KMS-11 (cell line): ENCODE data around the gene SNAI1.

Experiments
- H2AFZ ChIP-seq: fragments of 200-600 bp; sonication (generic); 2 replicates; pipeline ENCODE4 v1.6.1; 2016; ENCODE audit warnings: antibody characterized with exemption, mixed run types, low read depth
- H3K27ac ChIP-seq: fragments of 200-600 bp; sonication (generic); 2 replicates; pipeline ENCODE4 v1.6.1; 2016; ENCODE audit warnings: mild to moderate bottlenecking, mixed run types
- H3K27me3 ChIP-seq: fragments of 200-600 bp; sonication (generic); 2 replicates; pipeline ENCODE4 v1.6.1; 2017; ENCODE audit warnings: mild to moderate bottlenecking, low read depth, mixed run types, moderate library complexity; ENCODE audit not compliant: insufficient read depth
- H3K36me3 ChIP-seq: fragments of 200-600 bp; sonication (generic); 2 replicates; pipeline ENCODE4 v1.6.1; 2017; ENCODE audit warnings: mild to moderate bottlenecking, mixed run types; ENCODE audit not compliant: insufficient read depth
- H3K4me1 ChIP-seq: fragments of 200-600 bp; sonication (generic); 2 replicates; pipeline ENCODE4 v1.6.1; 2016; ENCODE audit warnings: mild to moderate bottlenecking, low read depth, mixed run types; ENCODE audit not compliant: poor library complexity, severe bottlenecking
- H3K4me2 ChIP-seq: fragments of 200-600 bp; sonication (generic); 2 replicates; pipeline ENCODE4 v1.7.0; 2016; ENCODE audit warnings: mild to moderate bottlenecking, mixed run types
- H3K4me3 ChIP-seq: fragments of 200-600 bp; sonication (generic); IDR thresholded peaks from 2 replicates; pipeline ENCODE4 v1.6.1; 2017; ENCODE audit warnings: low read depth, low read length, mixed read lengths; ENCODE audit not compliant: insufficient read depth
- H3K79me2 ChIP-seq: fragments of 200-600 bp; sonication (generic); 2 replicates; pipeline ENCODE4 v1.6.1; 2016; ENCODE audit warnings: low read depth, mixed run types; ENCODE audit not compliant: insufficient read depth
- H3K9ac ChIP-seq: fragments of 200-600 bp; sonication (generic); 2 replicates; pipeline ENCODE4 v1.6.1; 2016; ENCODE audit warnings: mild to moderate bottlenecking, mixed run types
- H4K20me1 ChIP-seq: fragments of 200-600 bp; sonication (generic); 2 replicates; pipeline ENCODE4 v1.6.1; 2016; ENCODE audit warnings: mild to moderate bottlenecking, mixed run types; ENCODE audit not compliant: insufficient read depth
- CTCF ChIP-seq: fragments of 200-600 bp; sonication (generic); conservative IDR thresholded peaks from 2 replicates; pipeline ENCODE4 v1.6.1; 2017; ENCODE audit warnings: low read depth, mild to moderate bottlenecking, antibody characterized with exemption, low read length, moderate library complexity, mixed read lengths

SNAI1 gene

GRCh38 chr20:50012282-50013263 is 29.8 kb downstream of the SNAI1 start:
- H3K79me2 ChIP-seq: no peaks in the 10 kb centered on the region
- H3K4me2 ChIP-seq: no peak overlapping the region
- TF ChIP-seq CTCF: no peak

GRCh38 chr20:50013976-50014375 is 31.2 kb downstream of the SNAI1 start:
- H3K9ac ChIP-seq: no peak overlapping the region
- no peak overlapping the region for H3K4me2 ChIP-seq
- no peak overlapping the region for H2AFZ ChIP-seq
- no peaks in the 10 kb centered on the region for H3K79me2 ChIP-seq
- no peaks in the 10 kb centered on the region for H3K4me1 ChIP-seq
- no peaks in the 10 kb centered on the region for H3K27me3 ChIP-seq
- no peak for TF ChIP-seq CTCF
- H3K27ac ChIP-seq: no peak overlapping the region
- H3K4me3 ChIP-seq: no peak overlapping the region
- no peaks in the 10 kb centered on the region for H3K36me3 ChIP-seq
- H4K20me1 ChIP-seq: no peaks in the 10 kb centered on the region

More at GRCh38 chr20:50012282-50013263, 29.8 kb downstream of the SNAI1 start:
- Histone ChIP-seq H4K20me1 (no peaks in the 10 kb centered on the region), H3K27me3 (no peaks in the 10 kb centered on the region; the same call in 1 of the 2 replicates), H3K4me1 (no peaks in the 10 kb centered on the region), H3K4me3 (no peak overlapping the region), H3K9ac (no peak overlapping the region), H3K27ac (no peak overlapping the region), H2AFZ (no peak overlapping the region), H3K36me3 (no peaks in the 10 kb centered on the region)

- Histone ChIP-seq H3K9ac (no peak overlapping the region), H4K20me1 (no peaks in the 10 kb centered on the region), H3K79me2 (no peaks in the 10 kb centered on the region), H3K4me2 (no peak overlapping the region), H3K4me1 (no peaks in the 10 kb centered on the region), H3K27ac (no peak overlapping the region), H3K36me3 (no peaks in the 10 kb centered on the region), H3K4me3 (no peak overlapping the region), H3K27me3 (no peaks in the 10 kb centered on the region), H2AFZ (no peak overlapping the region)
- TF ChIP-seq CTCF: no peak
Measured at GRCh38 chr20:50014570-50015562, 32.1 kb downstream of the SNAI1 start.

- H3K27me3 ChIP-seq: no peaks in the 10 kb centered on the region
- H3K79me2 ChIP-seq: no peaks in the 10 kb centered on the region
- H4K20me1 ChIP-seq: no peaks in the 10 kb centered on the region
- no peak overlapping the region for H3K4me3 ChIP-seq
- H3K4me2 ChIP-seq: no peak overlapping the region
- TF ChIP-seq CTCF: no peak
- H3K4me1 ChIP-seq: no peaks in the 10 kb centered on the region
- no peak overlapping the region for H3K27ac ChIP-seq
- H3K36me3 ChIP-seq: no peaks in the 10 kb centered on the region
- H2AFZ ChIP-seq: no peak overlapping the region
- no peak overlapping the region for H3K9ac ChIP-seq
Measured at GRCh38 chr20:50015636-50015992, 32.8 kb downstream of the SNAI1 start.
